ENCODE data around the gene FUCA2. TPM values are rescaled to one million over a fixed set of nuclear protein-coding genes. Genes with fewer than 3 reads are reported as not detected.

Gene FUCA2
- total and polyA plus RNA-seq, 2 of the 8 experiments (the other 6 are each of a cell fraction or from before 2014, with no cell fraction given), result 24.2 to 47.2 TPM

DNA sequence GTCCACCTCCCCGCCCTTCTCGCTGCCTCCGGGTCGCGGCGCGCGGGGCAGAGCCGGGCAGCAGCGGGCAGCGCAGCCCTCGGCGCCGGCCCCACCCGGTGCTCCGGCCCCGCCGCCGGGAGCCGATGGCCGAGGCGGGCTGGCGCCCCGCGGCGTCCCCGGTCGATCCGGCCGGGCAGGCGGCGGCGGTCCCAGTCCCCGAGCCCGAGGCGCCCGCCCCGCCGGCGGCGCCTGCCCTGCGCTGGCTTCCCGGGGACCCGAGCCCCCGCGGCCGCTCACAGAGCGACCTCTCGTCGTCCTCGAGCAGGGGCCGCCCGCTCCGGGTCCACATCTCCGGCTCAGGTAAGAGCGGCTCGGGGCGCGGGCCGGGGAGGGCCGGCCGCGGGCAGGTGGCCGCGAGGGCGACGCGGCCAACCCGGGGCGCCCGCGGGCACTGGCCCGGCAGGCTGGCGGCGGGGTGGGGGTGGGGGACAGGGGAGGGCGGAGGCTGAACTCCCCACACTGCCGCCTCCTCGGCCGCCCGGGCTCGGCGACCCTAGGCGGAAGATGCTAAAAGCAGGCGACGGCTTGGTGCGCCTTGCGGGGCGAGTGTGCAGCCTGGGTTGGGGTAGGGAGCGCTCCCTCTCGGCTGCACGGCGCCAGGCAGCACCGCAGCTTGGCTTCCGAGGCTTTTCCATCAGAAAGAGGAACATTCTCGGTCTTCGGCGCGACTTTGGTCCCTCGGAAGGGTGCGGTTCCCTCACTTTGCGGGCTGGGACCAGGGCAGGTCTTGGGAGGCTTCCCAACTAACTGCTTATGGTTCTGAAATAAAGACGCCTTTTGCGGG, 25.6 kb upstream of the FUCA2 start (continued):
- TF ChIP-seq, protein P1, sequence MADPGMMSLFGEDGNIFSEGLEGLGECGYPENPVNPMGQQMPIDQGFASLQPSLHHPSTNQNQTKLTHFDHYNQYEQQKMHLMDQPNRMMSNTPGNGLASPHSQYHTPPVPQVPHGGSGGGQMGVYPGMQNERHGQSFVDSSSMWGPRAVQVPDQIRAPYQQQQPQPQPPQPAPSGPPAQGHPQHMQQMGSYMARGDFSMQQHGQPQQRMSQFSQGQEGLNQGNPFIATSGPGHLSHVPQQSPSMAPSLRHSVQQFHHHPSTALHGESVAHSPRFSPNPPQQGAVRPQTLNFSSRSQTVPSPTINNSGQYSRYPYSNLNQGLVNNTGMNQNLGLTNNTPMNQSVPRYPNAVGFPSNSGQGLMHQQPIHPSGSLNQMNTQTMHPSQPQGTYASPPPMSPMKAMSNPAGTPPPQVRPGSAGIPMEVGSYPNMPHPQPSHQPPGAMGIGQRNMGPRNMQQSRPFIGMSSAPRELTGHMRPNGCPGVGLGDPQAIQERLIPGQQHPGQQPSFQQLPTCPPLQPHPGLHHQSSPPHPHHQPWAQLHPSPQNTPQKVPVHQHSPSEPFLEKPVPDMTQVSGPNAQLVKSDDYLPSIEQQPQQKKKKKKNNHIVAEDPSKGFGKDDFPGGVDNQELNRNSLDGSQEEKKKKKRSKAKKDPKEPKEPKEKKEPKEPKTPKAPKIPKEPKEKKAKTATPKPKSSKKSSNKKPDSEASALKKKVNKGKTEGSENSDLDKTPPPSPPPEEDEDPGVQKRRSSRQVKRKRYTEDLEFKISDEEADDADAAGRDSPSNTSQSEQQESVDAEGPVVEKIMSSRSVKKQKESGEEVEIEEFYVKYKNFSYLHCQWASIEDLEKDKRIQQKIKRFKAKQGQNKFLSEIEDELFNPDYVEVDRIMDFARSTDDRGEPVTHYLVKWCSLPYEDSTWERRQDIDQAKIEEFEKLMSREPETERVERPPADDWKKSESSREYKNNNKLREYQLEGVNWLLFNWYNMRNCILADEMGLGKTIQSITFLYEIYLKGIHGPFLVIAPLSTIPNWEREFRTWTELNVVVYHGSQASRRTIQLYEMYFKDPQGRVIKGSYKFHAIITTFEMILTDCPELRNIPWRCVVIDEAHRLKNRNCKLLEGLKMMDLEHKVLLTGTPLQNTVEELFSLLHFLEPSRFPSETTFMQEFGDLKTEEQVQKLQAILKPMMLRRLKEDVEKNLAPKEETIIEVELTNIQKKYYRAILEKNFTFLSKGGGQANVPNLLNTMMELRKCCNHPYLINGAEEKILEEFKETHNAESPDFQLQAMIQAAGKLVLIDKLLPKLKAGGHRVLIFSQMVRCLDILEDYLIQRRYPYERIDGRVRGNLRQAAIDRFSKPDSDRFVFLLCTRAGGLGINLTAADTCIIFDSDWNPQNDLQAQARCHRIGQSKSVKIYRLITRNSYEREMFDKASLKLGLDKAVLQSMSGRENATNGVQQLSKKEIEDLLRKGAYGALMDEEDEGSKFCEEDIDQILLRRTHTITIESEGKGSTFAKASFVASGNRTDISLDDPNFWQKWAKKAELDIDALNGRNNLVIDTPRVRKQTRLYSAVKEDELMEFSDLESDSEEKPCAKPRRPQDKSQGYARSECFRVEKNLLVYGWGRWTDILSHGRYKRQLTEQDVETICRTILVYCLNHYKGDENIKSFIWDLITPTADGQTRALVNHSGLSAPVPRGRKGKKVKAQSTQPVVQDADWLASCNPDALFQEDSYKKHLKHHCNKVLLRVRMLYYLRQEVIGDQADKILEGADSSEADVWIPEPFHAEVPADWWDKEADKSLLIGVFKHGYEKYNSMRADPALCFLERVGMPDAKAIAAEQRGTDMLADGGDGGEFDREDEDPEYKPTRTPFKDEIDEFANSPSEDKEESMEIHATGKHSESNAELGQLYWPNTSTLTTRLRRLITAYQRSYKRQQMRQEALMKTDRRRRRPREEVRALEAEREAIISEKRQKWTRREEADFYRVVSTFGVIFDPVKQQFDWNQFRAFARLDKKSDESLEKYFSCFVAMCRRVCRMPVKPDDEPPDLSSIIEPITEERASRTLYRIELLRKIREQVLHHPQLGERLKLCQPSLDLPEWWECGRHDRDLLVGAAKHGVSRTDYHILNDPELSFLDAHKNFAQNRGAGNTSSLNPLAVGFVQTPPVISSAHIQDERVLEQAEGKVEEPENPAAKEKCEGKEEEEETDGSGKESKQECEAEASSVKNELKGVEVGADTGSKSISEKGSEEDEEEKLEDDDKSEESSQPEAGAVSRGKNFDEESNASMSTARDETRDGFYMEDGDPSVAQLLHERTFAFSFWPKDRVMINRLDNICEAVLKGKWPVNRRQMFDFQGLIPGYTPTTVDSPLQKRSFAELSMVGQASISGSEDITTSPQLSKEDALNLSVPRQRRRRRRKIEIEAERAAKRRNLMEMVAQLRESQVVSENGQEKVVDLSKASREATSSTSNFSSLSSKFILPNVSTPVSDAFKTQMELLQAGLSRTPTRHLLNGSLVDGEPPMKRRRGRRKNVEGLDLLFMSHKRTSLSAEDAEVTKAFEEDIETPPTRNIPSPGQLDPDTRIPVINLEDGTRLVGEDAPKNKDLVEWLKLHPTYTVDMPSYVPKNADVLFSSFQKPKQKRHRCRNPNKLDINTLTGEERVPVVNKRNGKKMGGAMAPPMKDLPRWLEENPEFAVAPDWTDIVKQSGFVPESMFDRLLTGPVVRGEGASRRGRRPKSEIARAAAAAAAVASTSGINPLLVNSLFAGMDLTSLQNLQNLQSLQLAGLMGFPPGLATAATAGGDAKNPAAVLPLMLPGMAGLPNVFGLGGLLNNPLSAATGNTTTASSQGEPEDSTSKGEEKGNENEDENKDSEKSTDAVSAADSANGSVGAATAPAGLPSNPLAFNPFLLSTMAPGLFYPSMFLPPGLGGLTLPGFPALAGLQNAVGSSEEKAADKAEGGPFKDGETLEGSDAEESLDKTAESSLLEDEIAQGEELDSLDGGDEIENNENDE (IDR thresholded peaks at IDR 0.05; ENCODE audit: insufficient replicate concordance, low read length), result no peak
- TF ChIP-seq ASH2L (IDR thresholded peaks at IDR 0.05; ENCODE audit: low read length), result peak; percentile 64
- no peak for TF ChIP-seq RNF2 (IDR thresholded peaks at IDR 0.05; ENCODE audit: borderline replicate concordance, low read depth, low read length, missing control alignments, poor library complexity, severe bottlenecking)
- no peak for TF ChIP-seq ZNF274 (IDR thresholded peaks at IDR 0.05; ENCODE audit: borderline replicate concordance, extremely low read depth, low read length)
- no peak for TF ChIP-seq CEBPB (IDR thresholded peaks at IDR 0.05; ENCODE audit: low read depth, low read length)
- TF ChIP-seq SAP30 (IDR thresholded peaks at IDR 0.05; ENCODE audit: insufficient read depth, insufficient replicate concordance, low read length), result no peak
- no peak for TF ChIP-seq JUND (IDR thresholded peaks at IDR 0.05; ENCODE audit: low read length)
- no peak for TF ChIP-seq POU5F1 (IDR thresholded peaks at IDR 0.05; ENCODE audit: low read depth, low read length)
- peak; percentile 41; the same call in 1 of the 2 replicates for TF ChIP-seq SUZ12 (IDR thresholded peaks at IDR 0.05; ENCODE audit: low read length)

All from H1 (cell line).